ENCODE results near the gene EFNA2. TPM values are rescaled to one million over a fixed set of nuclear protein-coding genes. Genes with fewer than 3 reads are reported as not detected.

Gene EFNA2
- total and polyA plus RNA-seq, 2 of the 4 experiments (the other 2 are of a cell fraction) = not detected

GRCh38 chr19:1275260-1275975 lies 10.3 kb upstream of the EFNA2 start, which contains the start of gene FAM174C:
TSS of gene FAM174C (plus strand) at chr19:1275530. CDS start at chr19:1275550, 20 bp downstream.
- intact Hi-C loops (cut with micrococcal nuclease) = loop anchor here (5.0 kb wide), 2 partner anchors 87 to 132 kb away; partner anchors contain the start of gene DAZAP1
- CTCF ChIA-PET = interaction anchor here (1.0 kb wide), 1 partner anchor 162 kb away, joined by 3 read pairs; no protein-coding TSS in a partner anchor
- peak within 1 kb of the TSS; percentile 64 for H3K56ac ChIP-seq (ENCODE audit: extremely low read depth, insufficient read depth, low read length)
- ATAC-seq (ENCODE audit: low read depth) (peak; percentile 86), DNase-seq (peak; percentile 97)
- H2BK120ac ChIP-seq (ENCODE audit: low read depth, low read length) = no peak within 1 kb of the TSS
- peak within 1 kb of the TSS; percentile 81 for H3K9ac ChIP-seq (ENCODE audit: low read depth, low read length)
- POLR2A ChIA-PET (ENCODE audit: unreplicated experiment) = interaction anchor here (1.0 kb wide), 2 partner anchors 9 kb away, joined by 5 to 6 read pairs; no protein-coding TSS in a partner anchor
- H3K27ac ChIP-seq (ENCODE audit: insufficient read depth, low read length) = peak within 1 kb of the TSS; percentile 91
- no peak within 1 kb of the TSS for H2BK20ac ChIP-seq (ENCODE audit: low read depth, low read length)
- peaks cover 65% of the 10 kb centered on the region for H4K20me1 ChIP-seq (ENCODE audit: insufficient read depth, low read length)
- H3K4me1 ChIP-seq (ENCODE audit: control insufficient read depth, insufficient read depth, low read length) = peaks cover 23% of the 10 kb centered on the region
- dilution Hi-C loops (cut with HindIII; ENCODE audit: low sequenced_read_pairs, unreplicated experiment) = no loop called here
- H2AK5ac ChIP-seq (ENCODE audit: low read depth, low read length) = peak within 1 kb of the TSS; percentile 94
- peak within 1 kb of the TSS; percentile 93 for H4K91ac ChIP-seq (ENCODE audit: insufficient read depth, low read depth, low read length)
- peak within 1 kb of the TSS; percentile 89 for H3K4ac ChIP-seq (ENCODE audit: low read depth, low read length)
- peak within 1 kb of the TSS; percentile 99 for H2BK5ac ChIP-seq (ENCODE audit: low read depth, low read length, poor library complexity, severe bottlenecking)
- H3K36me3 ChIP-seq (ENCODE audit: control insufficient read depth, insufficient read depth, low read length) = peaks cover 52% of the 10 kb centered on the region
- H3K18ac ChIP-seq (ENCODE audit: low read depth, low read length) = peak within 1 kb of the TSS; percentile 8; the same call in 1 of the 2 replicates
- H4K8ac ChIP-seq (ENCODE audit: low read depth in 2 of 2, low read length in 2 of 2) = peak within 1 kb of the TSS; percentile 82 to 86
- peak within 1 kb of the TSS; percentile 96 for H2AFZ ChIP-seq (replicated peaks; ENCODE audit: low read length, poor library complexity)
- H2AK9ac ChIP-seq (replicated peaks; ENCODE audit: low read depth, low read length, poor library complexity) = peak within 1 kb of the TSS; percentile 100
- peak within 1 kb of the TSS; percentile 93 for H3K23ac ChIP-seq (ENCODE audit: low read depth, low read length)
- no peaks in the 10 kb centered on the region; the same call in 1 of the 2 replicates for H3K9me1 ChIP-seq (ENCODE audit: insufficient read depth, low read length)
- no peak within 1 kb of the TSS for H2BK15ac ChIP-seq (ENCODE audit: low read depth, low read length)
- H3K4me3 ChIP-seq (ENCODE audit: insufficient read depth, low read depth, low read length) = peak within 1 kb of the TSS; percentile 82
- peak within 1 kb of the TSS; percentile 97 for H3K14ac ChIP-seq (replicated peaks; ENCODE audit: low read depth, low read length)
- in situ Hi-C loops (cut with MboI; ENCODE audit: low sequenced_read_pairs) = no loop called here
- BruUV-seq (replicated peaks) = no TSS peak
- H3K9me3 ChIP-seq (ENCODE audit: control insufficient read depth, insufficient read depth, low read length) = no peaks in the 10 kb centered on the region
- H3K79me1 ChIP-seq (ENCODE audit: low read depth in 1 of 2, low read length in 2 of 2) = peaks cover 22 to 66% of the 10 kb centered on the region in 2 experiments; a peak in 3 of 4 replicates
- H3K27me3 ChIP-seq (ENCODE audit: control insufficient read depth, insufficient read depth, low read length) = no peaks in the 10 kb centered on the region
- peak within 1 kb of the TSS; percentile 43 for H4K5ac ChIP-seq (ENCODE audit: low read depth, low read length)
- WGBS, 2 experiments (ENCODE audit: extremely low coverage in 2 of 2, insufficient read length in 1 of 2) = 0% methylated on average over 58 of the region's 98 CpGs; no CpG with 5 or more reads in 1 of the 2 experiments
- H3K4me2 ChIP-seq (ENCODE audit: low read depth, low read length) = peak within 1 kb of the TSS; percentile 82
- TF ChIP-seq MXI1 (IDR thresholded peaks at IDR 0.05; ENCODE audit: borderline replicate concordance, low read depth, low read length) (peak; percentile 80; the same call in 1 of the 2 replicates), NFE2L2 (IDR thresholded peaks at IDR 0.05; ENCODE audit: low read depth, low read length) (no peak), FOS (IDR thresholded peaks at IDR 0.05; ENCODE audit: low read depth, low read length) (peak; percentile 89; the same call in 1 of the 2 replicates), SMC3 (IDR thresholded peaks at IDR 0.05; ENCODE audit: low read depth, low read length) (no peak), CEBPB (IDR thresholded peaks at IDR 0.05; ENCODE audit: low read depth, low read length) (no peak), POLR2A (IDR thresholded peaks at IDR 0.05; ENCODE audit: low read depth, low read length) (peak; percentile 66), CHD1 (IDR thresholded peaks at IDR 0.05; ENCODE audit: low read depth, low read length) (peak; percentile 81; the same call in 1 of the 2 replicates), RAD21 (IDR thresholded peaks at IDR 0.05; ENCODE audit: low read length) (no peak), MAZ (IDR thresholded peaks at IDR 0.05; ENCODE audit: borderline replicate concordance, low read depth, low read length) (peak; percentile 91), RCOR1 (IDR thresholded peaks at IDR 0.05; ENCODE audit: insufficient replicate concordance, low read length) (no peak), BHLHE40 (IDR thresholded peaks at IDR 0.05; ENCODE audit: low read depth, low read length) (peak; percentile 90)
- TF ChIP-seq, protein P1, sequence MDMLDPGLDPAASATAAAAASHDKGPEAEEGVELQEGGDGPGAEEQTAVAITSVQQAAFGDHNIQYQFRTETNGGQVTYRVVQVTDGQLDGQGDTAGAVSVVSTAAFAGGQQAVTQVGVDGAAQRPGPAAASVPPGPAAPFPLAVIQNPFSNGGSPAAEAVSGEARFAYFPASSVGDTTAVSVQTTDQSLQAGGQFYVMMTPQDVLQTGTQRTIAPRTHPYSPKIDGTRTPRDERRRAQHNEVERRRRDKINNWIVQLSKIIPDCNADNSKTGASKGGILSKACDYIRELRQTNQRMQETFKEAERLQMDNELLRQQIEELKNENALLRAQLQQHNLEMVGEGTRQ (IDR thresholded peaks at IDR 0.05; ENCODE audit: low read depth, low read length) = peak; percentile 99
- TF ChIP-seq, protein P2, sequence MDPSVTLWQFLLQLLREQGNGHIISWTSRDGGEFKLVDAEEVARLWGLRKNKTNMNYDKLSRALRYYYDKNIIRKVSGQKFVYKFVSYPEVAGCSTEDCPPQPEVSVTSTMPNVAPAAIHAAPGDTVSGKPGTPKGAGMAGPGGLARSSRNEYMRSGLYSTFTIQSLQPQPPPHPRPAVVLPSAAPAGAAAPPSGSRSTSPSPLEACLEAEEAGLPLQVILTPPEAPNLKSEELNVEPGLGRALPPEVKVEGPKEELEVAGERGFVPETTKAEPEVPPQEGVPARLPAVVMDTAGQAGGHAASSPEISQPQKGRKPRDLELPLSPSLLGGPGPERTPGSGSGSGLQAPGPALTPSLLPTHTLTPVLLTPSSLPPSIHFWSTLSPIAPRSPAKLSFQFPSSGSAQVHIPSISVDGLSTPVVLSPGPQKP (IDR thresholded peaks at IDR 0.05; ENCODE audit: borderline replicate concordance, low read depth, low read length) = no peak
- TF ChIP-seq, protein P3, sequence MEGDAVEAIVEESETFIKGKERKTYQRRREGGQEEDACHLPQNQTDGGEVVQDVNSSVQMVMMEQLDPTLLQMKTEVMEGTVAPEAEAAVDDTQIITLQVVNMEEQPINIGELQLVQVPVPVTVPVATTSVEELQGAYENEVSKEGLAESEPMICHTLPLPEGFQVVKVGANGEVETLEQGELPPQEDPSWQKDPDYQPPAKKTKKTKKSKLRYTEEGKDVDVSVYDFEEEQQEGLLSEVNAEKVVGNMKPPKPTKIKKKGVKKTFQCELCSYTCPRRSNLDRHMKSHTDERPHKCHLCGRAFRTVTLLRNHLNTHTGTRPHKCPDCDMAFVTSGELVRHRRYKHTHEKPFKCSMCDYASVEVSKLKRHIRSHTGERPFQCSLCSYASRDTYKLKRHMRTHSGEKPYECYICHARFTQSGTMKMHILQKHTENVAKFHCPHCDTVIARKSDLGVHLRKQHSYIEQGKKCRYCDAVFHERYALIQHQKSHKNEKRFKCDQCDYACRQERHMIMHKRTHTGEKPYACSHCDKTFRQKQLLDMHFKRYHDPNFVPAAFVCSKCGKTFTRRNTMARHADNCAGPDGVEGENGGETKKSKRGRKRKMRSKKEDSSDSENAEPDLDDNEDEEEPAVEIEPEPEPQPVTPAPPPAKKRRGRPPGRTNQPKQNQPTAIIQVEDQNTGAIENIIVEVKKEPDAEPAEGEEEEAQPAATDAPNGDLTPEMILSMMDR (conservative IDR thresholded peaks at IDR 0.05; ENCODE audit: low read depth, low read length) = no peak

All from IMR-90 (cell line).